Frontal cortex (tissue), 4 donors: ENCODE results near the gene P3H2. TPM values are rescaled to one million over a fixed set of nuclear protein-coding genes. Genes with fewer than 3 reads are reported as not detected.

Experiments
- DNase-seq, 2 donors: peaks; one replicate each; pipeline ENCODE4 v3.0.0; 2012; ENCODE audit warnings: low spot score in 2 of 2
- FAIRE-seq: peaks from 2 replicates; lab custom pipeline; 2012; peaks lifted over from hg19 to GRCh38; lab: Jason Lieb, UNC
- total RNA-seq: library from RNA; depleted of rRNA; stranded (reverse); fragments of >200 nt; gene quantifications from one replicate; pipeline ENCODE4 v1.2.3, GENCODE V29; 2014
- donor health status: control.
- donor health status: control.
- donor health status: control.

The P3H2 gene
- total RNA-seq, 1 donor from 2014 or later = 2.4 TPM

DNA sequence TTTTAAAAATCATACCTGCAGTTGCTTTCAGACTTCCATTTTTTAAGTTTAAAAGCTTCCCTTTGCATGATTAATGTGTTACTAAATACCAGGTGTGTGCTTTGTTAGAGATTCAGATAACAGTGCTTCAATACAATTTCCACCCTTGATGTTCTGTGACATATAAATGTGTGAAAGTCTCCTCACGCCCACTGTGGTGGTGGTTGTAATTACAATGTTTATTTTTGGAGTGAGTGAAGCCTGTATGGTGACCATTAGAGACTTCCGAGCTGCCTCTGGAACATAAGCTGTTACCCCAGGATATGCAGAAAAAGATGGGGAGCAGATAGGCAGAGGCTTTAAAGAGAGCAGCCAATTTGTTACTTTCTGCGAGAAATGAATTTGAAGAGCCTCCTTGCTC lies 57.2 kb downstream of the P3H2 start:
- FAIRE-seq (no peak), DNase-seq (no peak)

DNA sequence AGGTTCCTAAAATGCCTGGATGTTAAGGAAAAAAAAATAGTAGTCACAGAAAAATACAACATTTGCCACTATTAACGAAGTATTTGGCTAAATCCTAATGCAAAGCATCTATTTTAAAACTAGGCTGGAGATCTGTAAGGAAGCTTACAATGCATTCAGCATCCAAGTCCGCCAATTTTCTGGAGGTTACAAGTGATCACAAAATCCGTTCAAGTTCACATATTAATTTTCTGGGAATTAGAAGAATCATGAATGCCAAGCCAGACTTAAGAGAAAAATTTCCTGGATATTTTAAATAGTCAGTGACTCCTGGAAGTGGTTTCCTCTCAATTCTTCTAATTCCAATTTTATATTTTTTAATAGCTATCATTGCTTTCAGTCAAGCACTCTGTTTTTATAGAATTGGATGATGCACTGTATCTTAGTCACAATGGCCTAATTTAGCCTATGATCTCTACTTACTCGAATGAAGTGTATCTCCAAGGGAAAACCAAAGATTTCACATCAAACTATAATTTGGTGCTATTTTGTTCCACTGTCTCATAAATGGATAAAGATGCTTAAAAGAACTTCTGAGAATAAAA lies 60.4 kb downstream of the P3H2 start:
- FAIRE-seq (no peak), DNase-seq (no peak)

DNA sequence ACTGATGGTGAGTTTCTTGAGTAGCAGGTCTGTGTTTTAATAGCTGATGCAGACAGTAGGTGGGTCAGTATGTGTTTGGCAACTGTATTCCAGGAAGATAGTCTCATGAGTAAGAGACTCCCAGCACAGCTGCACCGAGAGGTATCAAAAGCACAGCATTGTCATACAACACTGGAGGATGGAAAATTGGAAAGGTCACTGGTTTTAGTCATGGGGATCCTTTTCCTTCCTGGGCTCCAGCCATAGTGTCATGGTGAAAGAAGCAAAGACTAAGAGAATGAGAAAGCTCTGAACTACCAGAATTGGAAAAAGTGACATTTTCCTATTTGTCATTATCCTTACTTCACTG lies 61.5 kb downstream of the P3H2 start:
- FAIRE-seq (no peak), DNase-seq (no peak)

DNA sequence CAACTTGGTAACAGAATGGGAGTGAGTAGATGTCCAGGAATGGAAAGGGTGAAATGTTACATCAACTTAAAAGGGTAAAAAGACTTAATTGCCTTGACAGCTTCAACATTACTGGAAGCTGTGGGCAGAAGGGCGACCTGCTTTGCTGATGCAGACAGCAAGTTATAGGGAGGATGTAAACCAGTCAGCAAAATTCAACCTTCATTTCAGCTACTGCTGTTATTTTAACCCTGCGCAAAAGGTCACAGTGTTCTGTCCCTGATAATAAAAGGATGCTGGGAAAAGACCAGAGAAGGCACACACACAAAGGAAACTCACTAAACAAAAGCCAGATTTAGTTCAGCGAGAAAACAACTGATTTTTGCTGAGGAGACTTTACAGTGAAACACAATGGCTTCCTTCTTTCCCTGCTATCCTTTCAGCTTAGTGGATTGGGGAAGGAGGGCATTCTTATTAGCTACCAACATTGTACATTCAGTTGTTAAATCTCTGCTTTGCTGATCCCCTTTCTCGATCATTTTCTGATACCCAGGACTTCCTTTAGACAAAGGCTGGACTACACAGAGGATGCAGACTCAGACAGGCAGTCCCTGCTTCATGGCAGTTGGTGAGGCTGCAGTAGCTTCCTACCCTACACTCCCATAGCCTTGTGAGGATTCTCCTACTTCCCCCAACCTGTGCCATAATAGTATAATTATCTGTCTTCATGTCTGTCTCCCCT lies 62.0 kb downstream of the P3H2 start:
- FAIRE-seq = no peak
- no peak for DNase-seq

DNA sequence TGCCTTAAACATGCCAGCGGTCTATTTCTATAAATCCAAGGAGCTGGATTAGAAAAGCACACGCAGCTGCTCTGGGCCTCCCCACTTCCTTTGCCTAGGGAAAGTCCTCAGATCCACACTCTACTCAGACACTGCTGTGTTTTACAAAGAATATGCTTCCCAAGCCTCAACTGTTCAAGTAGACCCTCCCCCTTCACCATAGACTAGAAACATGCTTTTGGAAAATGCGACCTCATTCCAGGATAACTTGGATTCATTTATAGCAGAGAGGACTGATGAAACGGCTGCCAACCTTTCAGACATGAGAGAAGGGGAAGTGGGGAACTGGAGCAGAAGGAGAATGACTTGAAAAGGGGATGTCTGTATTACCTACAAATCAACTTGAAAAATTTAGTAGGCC lies 64.0 kb downstream of the P3H2 start:
- no peak for DNase-seq
- FAIRE-seq = no peak

DNA sequence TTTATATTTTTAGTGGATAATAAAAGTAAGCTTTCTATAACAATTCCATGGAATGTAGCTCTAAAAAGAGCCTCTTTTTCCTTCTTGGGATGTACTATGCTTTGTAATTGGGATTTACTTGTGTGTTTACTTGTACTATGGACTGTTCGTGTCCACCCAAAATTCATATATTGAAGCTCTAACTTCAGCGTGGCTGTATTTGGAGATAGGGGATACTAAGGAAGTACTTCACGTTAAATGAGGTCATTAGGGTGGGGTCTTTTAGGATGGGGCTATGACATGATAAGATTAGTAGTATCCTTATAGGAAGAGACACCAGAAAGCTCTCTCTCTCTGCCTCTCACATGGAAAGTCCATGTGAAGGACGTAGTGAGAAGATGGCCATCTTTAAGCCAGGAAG lies 64.9 kb downstream of the P3H2 start:
- DNase-seq (no peak), FAIRE-seq (no peak)

DNA sequence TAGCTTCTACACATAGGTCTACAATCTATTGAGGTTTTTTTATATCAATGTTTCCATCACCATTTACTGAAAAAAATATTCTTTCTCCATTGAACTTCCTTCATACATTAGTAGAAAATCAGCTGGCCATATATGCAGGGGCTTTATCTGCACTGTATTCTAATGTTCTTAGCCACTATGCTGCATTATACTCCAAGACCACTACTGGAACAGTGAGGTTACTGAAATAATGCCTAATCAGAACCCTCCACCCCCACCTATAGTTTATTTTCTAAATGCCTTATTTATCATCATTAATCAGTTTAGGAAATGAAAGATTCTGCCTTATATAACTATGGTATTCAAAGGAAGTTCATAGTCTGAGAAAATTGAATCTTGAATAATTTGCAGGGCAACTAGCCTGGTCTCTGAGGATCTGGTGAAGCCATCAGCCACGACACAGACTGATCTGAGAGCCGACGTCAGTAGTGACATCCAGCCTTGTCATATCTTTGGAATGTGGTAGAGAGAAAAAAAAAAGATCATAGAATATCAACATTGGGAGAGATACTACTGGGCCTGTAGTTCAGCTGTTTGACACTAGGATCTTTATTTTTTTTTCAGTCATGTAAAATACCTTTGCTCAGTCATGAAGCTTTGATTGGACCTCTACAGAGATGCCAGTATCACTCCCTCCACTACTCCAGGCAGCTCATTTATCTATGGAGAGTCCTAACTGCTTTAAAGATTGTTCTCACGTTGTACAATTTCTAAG lies 66.6 kb downstream of the P3H2 start:
- FAIRE-seq = no peak
- DNase-seq = no peak

DNA sequence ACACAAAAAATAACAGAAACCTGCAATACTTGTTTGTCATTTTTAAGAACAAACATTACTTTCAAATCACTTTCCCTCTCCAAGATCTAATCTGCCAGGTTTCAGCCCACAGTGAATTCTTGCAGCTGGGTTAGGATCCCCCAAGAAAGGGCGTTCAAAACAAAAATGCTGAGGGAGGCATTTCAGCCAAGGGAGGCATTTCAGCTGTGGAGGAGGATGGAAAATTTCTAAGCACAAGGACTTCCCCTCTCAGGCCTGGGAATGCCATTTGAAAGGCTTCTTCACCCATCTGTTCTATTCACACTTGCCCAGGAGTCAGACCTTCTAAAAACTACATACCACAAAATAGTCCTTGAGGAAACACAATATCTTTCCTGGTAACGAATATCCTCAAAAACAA lies 69.1 kb downstream of the P3H2 start:
- DNase-seq (no peak), FAIRE-seq (no peak)

DNA sequence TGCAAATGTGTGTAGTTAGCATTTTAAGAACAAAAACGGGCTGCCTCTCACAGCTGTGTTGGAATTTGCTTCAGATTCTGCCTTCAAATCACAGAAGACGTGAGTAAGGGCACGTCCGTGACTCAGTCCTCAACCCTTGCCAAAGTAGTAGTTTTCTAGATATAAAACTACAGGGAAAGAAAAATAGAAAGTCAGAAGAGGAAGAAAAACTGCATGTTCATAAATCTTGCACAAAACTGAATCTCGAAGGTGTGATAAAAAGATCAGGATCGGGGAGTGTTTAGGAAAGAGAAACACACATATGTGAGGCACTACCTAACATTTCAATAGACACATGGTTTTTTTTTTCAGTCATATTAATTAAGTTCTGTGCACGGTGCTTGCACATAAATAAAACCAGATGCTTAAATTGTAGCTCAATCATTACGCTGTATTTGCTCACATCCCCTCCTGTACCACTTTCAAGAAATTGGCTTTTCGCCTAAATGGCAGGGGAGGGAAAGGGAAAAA lies 71.7 kb downstream of the P3H2 start:
- no peak for DNase-seq
- FAIRE-seq = no peak

DNA sequence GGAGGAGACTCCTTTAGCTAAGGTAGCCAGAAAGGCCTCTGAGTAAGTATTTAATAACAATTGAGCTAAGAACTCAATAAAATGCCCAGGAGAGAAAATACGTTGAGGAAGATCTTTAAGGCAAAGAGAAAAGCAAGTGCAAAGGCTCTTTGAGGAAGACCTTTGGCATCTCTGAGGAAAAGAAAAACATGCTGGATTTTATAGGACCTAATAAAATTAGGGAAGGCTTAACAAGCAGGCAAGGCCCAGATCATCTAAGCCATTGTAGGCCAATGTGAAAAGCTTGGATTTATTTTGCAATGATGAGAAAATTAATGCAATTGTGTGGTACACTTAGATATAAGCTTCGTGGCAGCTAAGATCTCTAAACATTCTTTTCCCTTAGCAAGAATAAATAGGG lies 75.7 kb downstream of the P3H2 start:
- DNase-seq (no peak), FAIRE-seq (no peak)

DNA sequence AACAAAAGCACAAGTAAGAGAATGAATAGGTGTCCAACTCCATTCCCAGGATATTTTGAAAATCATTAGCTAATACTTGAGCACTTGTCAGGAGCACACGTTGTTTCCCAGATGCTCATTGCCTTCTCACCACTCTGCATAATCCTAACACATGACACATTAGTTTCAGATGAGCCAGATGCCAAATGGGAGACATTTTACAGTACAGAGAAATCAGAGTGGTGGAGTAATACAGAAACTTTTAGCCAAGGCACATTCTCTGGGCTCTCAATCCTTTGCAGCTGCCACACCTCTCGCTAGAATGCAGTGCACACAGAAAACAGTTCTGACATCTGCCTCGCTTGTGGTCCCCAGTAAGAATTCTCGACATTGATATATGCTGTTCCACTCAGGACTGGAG lies 76.6 kb downstream of the P3H2 start:
- no peak for DNase-seq
- FAIRE-seq = no peak

DNA sequence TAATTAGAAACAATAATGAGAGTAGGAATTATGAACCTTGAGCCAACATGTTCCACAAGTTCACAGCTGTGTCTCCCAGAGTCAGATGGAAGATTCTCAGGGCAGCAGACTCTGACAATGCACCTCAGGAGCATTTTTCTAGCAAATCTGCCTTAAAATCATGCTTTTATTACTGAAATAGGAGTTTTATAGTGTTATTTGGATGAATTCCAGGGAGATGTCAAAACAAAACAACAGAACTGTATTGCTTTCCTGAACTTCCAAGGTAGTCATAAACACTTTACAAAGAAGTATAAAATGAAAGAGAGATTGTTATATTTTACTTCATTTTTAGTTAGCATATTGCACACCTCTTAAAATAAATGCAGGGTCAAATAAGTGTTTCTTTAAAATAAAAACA lies 77.0 kb downstream of the P3H2 start:
- no peak for FAIRE-seq
- DNase-seq = no peak

DNA sequence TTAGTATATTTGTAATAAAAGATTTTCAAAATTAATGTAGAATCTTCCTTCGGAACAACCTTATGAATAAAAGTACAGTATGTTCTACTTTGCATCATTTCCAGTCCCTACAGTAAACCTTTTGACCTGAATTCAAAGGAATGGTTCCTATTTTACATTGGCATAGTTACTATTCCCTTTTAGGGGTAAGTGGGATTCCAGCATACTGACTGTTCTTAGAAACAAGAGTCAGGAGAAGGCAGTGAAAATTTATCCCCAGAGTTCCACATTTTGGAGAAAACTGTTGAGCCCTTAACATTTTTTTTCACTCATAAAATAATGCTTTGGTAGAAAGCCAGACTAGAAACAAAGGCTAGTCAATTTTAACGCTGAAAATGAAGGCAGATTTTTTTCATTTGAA lies 78.1 kb downstream of the P3H2 start:
- DNase-seq = no peak
- no peak for FAIRE-seq

DNA sequence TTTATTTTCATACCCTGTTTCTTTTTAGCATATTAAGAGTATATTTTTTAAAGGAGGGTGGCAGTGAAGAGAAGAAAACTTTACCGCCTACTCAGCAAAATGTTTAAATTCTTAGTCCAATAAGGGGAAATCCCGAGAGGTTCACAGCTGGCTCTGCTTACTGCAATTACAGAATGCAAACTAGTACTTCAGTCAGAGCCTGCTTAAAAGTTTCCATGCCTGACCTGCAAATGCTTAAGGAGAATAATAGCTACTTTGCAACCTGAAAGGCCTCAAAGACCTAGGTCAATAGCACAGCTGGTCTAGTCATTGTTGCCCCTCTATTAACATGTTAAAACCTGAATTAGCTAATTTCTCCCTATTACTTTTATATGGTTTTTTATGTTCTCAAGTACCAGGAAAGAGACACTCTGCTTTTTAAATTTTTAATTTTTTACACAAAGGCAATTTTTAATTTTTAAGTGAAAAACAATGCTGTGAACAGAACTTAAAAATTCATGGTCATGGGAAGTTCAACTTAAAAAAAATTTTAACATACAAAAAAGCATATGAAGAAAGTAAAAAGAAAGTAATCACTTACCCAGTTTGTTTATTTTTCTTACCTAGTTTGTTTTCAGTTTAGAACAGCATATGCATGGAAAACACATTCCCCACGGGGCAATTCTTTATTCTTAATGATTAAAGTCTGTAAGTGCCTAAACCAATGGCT lies 79.2 kb downstream of the P3H2 start:
- DNase-seq (no peak), FAIRE-seq (no peak)

DNA sequence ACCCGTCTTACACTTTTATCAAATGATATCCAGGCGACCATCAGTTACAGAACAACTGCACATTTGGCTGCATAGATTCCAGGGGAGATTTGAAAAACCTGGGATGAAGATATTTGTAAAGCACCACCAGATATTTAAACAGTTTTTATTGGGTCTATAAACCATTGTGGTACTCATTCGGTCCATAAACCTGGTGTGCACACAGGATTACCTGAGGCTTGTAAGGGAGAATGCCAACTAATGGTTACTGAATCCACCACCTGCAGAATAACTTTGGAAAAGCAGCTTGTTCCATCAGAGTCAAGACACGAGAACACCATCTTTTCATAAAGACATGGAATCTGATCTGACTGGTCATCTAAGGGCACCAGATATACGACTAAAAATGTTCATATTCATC lies 80.6 kb downstream of the P3H2 start:
- DNase-seq = no peak
- no peak for FAIRE-seq

DNA sequence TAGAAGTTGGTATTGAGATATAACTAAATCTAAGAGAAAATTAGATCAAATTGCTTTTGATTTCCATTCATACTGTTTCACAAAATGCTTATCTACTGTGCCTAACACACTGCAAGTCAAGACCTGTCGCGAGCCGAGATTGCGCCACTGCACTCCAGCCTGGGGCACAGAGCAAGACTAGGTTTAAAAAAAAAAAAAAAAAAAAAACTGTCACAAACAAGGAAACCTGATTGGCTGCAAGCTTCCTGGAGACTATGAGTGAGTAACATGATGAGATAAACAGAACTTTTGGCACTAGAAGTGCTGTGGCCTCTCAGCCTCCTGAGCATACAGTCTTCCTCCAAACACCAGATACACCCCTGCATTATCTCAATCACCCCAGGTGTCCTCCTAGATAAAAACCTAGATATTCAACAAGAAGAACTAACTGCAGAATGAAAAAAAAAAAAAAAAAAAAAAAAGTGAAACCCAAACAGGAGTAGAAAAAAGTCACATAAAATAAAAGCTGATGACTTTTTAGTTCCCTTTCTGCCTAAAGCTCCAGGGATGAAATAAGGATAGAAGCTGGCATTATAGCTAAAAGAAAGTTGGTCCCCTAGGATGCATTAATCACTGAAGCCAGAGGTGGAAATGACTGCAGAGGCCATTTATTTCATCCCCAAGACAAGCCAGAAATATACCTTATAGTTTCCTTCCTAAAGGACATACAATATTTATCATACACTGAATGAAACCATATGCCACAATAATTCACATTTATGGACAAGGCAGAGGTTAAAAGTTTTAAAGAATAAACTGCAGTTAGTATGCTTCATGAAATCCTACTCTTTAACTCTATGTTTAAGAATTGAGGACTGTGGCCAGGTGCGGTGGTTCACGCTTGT lies 82.4 kb downstream of the P3H2 start:
- no peak for FAIRE-seq

DNA sequence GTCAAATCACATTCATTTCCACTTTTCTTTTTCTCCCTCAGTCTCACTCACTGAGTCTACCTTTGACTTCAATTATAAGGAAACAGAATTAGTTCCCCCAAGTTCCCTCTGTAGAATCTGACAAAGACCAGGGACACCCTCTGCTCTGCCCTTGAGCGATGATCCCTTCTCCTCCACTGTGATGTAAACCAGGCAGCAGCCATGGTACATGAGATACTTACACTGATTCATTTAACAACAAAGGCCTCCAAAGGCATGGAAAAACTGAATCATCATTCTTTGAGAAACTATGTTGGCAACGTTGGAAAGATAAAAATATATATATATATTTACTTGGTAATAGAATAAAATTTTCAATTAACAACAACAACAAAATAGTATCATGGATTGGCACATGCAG lies 84.1 kb downstream of the P3H2 start:
- no peak for FAIRE-seq

More for the DNA sequence above, 82.4 kb downstream of the P3H2 start:
- DNase-seq = no peak

DNA sequence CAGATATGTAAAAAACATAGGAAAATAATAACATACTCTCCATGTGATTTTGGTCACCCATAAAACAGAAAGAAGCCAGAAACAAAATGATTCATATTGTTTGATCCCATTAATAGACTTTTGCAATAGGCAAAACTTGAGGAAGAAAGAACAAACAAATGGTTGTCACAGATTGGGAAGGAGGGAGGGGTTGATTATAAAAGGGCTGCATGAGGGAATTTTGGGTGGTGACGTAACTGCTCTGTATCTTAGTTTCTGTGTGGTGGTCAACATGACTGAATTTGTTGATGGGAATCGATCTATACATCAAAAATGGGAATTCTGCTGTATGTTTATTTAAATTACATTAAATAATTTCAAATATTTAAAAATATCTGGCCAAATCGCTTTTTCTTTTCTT lies 86.3 kb downstream of the P3H2 start:
- no peak for FAIRE-seq
- DNase-seq = no peak

More for the DNA sequence above, 84.1 kb downstream of the P3H2 start:
- DNase-seq = no peak

DNA sequence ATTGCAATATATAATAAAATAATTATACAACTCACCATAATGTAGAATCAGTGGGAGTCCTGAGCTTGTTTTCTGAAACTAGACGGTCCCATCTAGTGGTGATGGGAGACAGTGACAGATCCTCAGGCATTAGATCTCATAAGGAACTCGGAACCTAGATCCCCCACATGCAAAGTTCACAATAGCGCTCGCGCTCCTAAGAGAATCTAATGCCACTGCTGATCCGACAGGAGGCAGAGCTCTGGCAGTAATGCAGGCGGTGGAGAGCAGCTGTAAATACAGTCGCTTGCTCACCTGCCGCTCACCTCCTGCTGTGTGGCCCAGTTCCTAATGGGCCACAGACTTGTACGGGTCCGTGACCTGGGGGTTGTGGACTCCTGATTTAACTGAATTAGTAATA lies 87.8 kb downstream of the P3H2 start:
- no peak for DNase-seq
- no peak for FAIRE-seq
